HCT116 (cell line): ENCODE measurements around the gene ZNF83. TPM values are rescaled to one million over a fixed set of nuclear protein-coding genes. Genes with fewer than 3 reads are reported as not detected.

ENCODE experiments used
- ATAC-seq: fragments of 200-7000 bp; cut with Tn5 transposase; 2 replicates; pipeline ENCODE4 v1.9.1; 2020; ENCODE audit warnings: mild to moderate bottlenecking, moderate library complexity
- Bru-seq: library from RNA; stranded (reverse); fragments of 400-500 nt; gene quantifications from one replicate; lab custom pipeline; 2021; lab: Mats Ljungman, UMichigan
- BruChase-seq, 2 experiments: library from RNA; stranded (reverse); fragments of 400-500 nt; gene quantifications; one replicate each; lab custom pipeline; 2021; lab: Mats Ljungman, UMichigan
- BruUV-seq: library from RNA; stranded (reverse); fragments of 400-500 nt; replicated peaks from 2 replicates; lab custom pipeline; 2021; lab: Mats Ljungman, UMichigan
- CTCF ChIA-PET: fragments of 300-600 bp; sonication (Branson Sonifier 250); formaldehyde crosslinking; loops from one replicate; lab custom pipeline; 2021; ENCODE audit warnings: antibody characterized with exemption; lab: Charles Lee
- POLR2A ChIA-PET: fragments of 300-600, 350-600 bp; sonication (Branson Sonifier 250); formaldehyde crosslinking; loops from one replicate; lab custom pipeline; 2021; ENCODE audit warnings: antibody characterized with exemption; lab: Charles Lee
- RAD21 ChIA-PET, 2 experiments: fragments of 300-600 bp; sonication (Branson Sonifier 250); formaldehyde crosslinking; loops; one replicate each; lab custom pipeline; 2023; ENCODE audit warnings: low total read pairs in 2 of 2; ENCODE audit not compliant: uncharacterized antibody in 2 of 2, unreplicated experiment in 2 of 2, low non-redundant PET in 1 of 2; lab: Charles Lee
- DNase-seq: peaks from one replicate; pipeline ENCODE4 v3.0.0-alpha.2; 2010; ENCODE audit warnings: low read depth, low spot score
- H2AFZ ChIP-seq: fragments of 200-600 bp; shearing (Covaris generic), sonication (generic); 2 replicates; pipeline ENCODE4 v1.6.1; 2017; ENCODE audit warnings: low read depth, mixed run types, mixed read lengths, antibody characterized with exemption, low read length; ENCODE audit not compliant: poor library complexity, severe bottlenecking
- H3K27ac ChIP-seq: 2 replicates; pipeline ENCODE4 v1.5.1; 2012; ENCODE audit warnings: low read depth, low read length
- H3K27me3 ChIP-seq: fragments of 200-600 bp; sonication (generic); 2 replicates; pipeline ENCODE4 v1.6.1; 2016; ENCODE audit warnings: mixed run types, low read length, mixed read lengths; ENCODE audit not compliant: insufficient read depth
- H3K36me3 ChIP-seq, 2 experiments: fragments of 200-500 bp in 1 of 2; fragments of 200-600 bp in 1 of 2; sonication (Bioruptor generic) in 1 of 2; sonication (generic) in 1 of 2; 2 replicates each; pipeline versions ENCODE4 v1.5.1 to v1.6.1; 2014 to 2016; ENCODE audit warnings: low read length in 2 of 2, inconsistent platforms in 1 of 2, mixed read lengths in 1 of 2, mixed run types in 1 of 2; ENCODE audit not compliant: insufficient read depth in 2 of 2, control insufficient read depth in 1 of 2
- H3K4me1 ChIP-seq, 2 experiments: fragments of 200-600 bp in 1 of 2; sonication (generic) in 1 of 2; 2 replicates each; pipeline versions ENCODE4 v1.5.1 to v1.6.1; 2012 to 2017; ENCODE audit warnings: low read length in 2 of 2, inconsistent platforms in 1 of 2, mild to moderate bottlenecking in 1 of 2, mixed read lengths in 1 of 2, mixed run types in 1 of 2, moderate library complexity in 1 of 2; ENCODE audit not compliant: insufficient read depth in 2 of 2, control insufficient read depth in 1 of 2
- H3K4me2 ChIP-seq: fragments of 200-600 bp; sonication (generic); 2 replicates; pipeline ENCODE4 v1.6.1; 2017; ENCODE audit warnings: mixed run types, low read length, mixed read lengths
- H3K4me3 ChIP-seq, 2 experiments: fragments of 200-600 bp in 1 of 2; sonication (generic) in 1 of 2; replicated peaks in 1 of 2; 2 replicates each; pipeline ENCODE4 v1.5.1; 2011 to 2016; ENCODE audit warnings: low read length in 2 of 2, control low read depth in 1 of 2, low read depth in 1 of 2, mild to moderate bottlenecking in 1 of 2, mixed read lengths in 1 of 2, mixed run types in 1 of 2
- H3K79me2 ChIP-seq: fragments of 200-600 bp; sonication (generic); 2 replicates; pipeline ENCODE4 v1.6.1; 2017; ENCODE audit warnings: mild to moderate bottlenecking, mixed run types, low read length, moderate library complexity, mixed read lengths; ENCODE audit not compliant: insufficient read depth
- H3K9ac ChIP-seq: fragments of 200-600 bp; sonication (generic); 2 replicates; pipeline ENCODE4 v1.6.1; 2016; ENCODE audit warnings: low read length, mixed read lengths
- H3K9me2 ChIP-seq: fragments of 200-600 bp; sonication (generic), shearing (Covaris generic); 2 replicates; pipeline ENCODE4 v1.6.1; 2017; ENCODE audit warnings: mixed run types, mild to moderate bottlenecking, moderate library complexity; ENCODE audit not compliant: insufficient read depth
- H3K9me3 ChIP-seq, 2 experiments: fragments of 200-500 bp in 1 of 2; fragments of 200-600 bp in 1 of 2; sonication (Bioruptor generic) in 1 of 2; sonication (generic) in 1 of 2; 2 replicates each; pipeline ENCODE4 v1.6.1; 2014 to 2017; ENCODE audit warnings: low read length in 2 of 2, mixed read lengths in 2 of 2, inconsistent platforms in 1 of 2, low read depth in 1 of 2, mild to moderate bottlenecking in 1 of 2, mixed run types in 1 of 2, moderate library complexity in 1 of 2; ENCODE audit not compliant: control insufficient read depth in 1 of 2, insufficient read depth in 1 of 2
- H4K20me1 ChIP-seq: fragments of 200-600 bp; sonication (generic), shearing (Covaris generic); 2 replicates; pipeline ENCODE4 v1.6.1; 2017; ENCODE audit warnings: mixed run types, mild to moderate bottlenecking, moderate library complexity; ENCODE audit not compliant: insufficient read depth
- CBX3 ChIP-seq: IDR thresholded peaks from 2 replicates; pipeline ENCODE4 v1.6.1; 2012; ENCODE audit warnings: low read depth
- EGR1 ChIP-seq: IDR thresholded peaks from 2 replicates; pipeline ENCODE4 v1.6.1; 2012; ENCODE audit warnings: low read depth
- ELF1 ChIP-seq: IDR thresholded peaks from 2 replicates; pipeline ENCODE4 v1.6.1; 2012; ENCODE audit warnings: low read depth, borderline replicate concordance
- EZH2 ChIP-seq: fragments of 200-600 bp; sonication (generic); IDR thresholded peaks from 2 replicates; pipeline ENCODE4 v1.6.1; 2017; ENCODE audit warnings: antibody characterized with exemption, mixed run types
- FOSL1 ChIP-seq: IDR thresholded peaks from 2 replicates; pipeline ENCODE4 v1.6.1; 2012; ENCODE audit warnings: low read depth
- POLR2A ChIP-seq: IDR thresholded peaks from 2 replicates; pipeline ENCODE4 v1.7.0; 2011; ENCODE audit warnings: borderline replicate concordance; ENCODE audit not compliant: insufficient read depth, insufficient read length; ENCODE audit errors: extremely low read depth
- POLR2AphosphoS5 ChIP-seq: IDR thresholded peaks from 2 replicates; pipeline ENCODE4 v1.6.1; 2011; ENCODE audit warnings: mild to moderate bottlenecking, low read depth, low read length, moderate library complexity
- SIN3A ChIP-seq: IDR thresholded peaks from 2 replicates; pipeline ENCODE4 v1.6.1; 2012; ENCODE audit warnings: low read depth
- SRF ChIP-seq: IDR thresholded peaks from 2 replicates; pipeline ENCODE4 v1.6.1; 2012; ENCODE audit warnings: low read depth
- ZFX ChIP-seq: fragments of 450-650 bp; IDR thresholded peaks from 2 replicates; pipeline ENCODE4 v1.6.1; 2017
- intact Hi-C: fragments of 100-400 bp; cut with micrococcal nuclease; formaldehyde crosslinking; loops from 2 replicates; pipeline ENCODE4 v1.10.0; 2022
- long read RNA-seq: library from polyadenylated mRNA; unstranded; transcript quantifications from one replicate; pipeline ENCODE4 v2.0.0, GENCODE V29; 2021; ENCODE audit not compliant: unreplicated experiment
- polyA plus RNA-seq: library from polyadenylated mRNA; unstranded; fragments of >200 nt; gene quantifications from 2 replicates; pipeline ENCODE4 v1.2.1, GENCODE V29; 2012; ENCODE audit warnings: missing spikeins
- total RNA-seq: library from RNA; stranded (reverse); gene quantifications from one replicate; pipeline ENCODE4 v1.2.1, GENCODE V29; 2021; ENCODE audit not compliant: unreplicated experiment
- TF ChIP-seq, protein P1 (sequence below): IDR thresholded peaks from 2 replicates; pipeline ENCODE4 v1.6.1; 2012
- TF ChIP-seq, protein P2 (sequence below): IDR thresholded peaks from 2 replicates; pipeline ENCODE4 v1.6.1; 2011; ENCODE audit warnings: mild to moderate bottlenecking, low read length, moderate library complexity; ENCODE audit not compliant: insufficient replicate concordance; ENCODE audit errors: extremely low read depth

Gene ZNF83
- total RNA-seq (34.2 TPM), Bru-seq, nascent RNA (percentile 79 among the genes with signal in this experiment), BruChase-seq, experiment 1, labeled RNA remaining after a 6-hour chase (percentile 85 among the genes with signal in this experiment), BruChase-seq, experiment 2, labeled RNA remaining after a 2-hour chase (percentile 75 among the genes with signal in this experiment)
- 19.0 and 21.6 TPM in 2 replicates for polyA plus RNA-seq
- long read RNA-seq, transcript ZNF83-214 (4 exons, 596 nt): minor isoform, 6 of 39 reads
- long read RNA-seq, transcript ZNF83-202 (4 exons, 2,726 nt): major isoform, 11 of 39 reads
- long read RNA-seq, partial matches to known transcripts: 3 of 39 reads
- long read RNA-seq, other reads (novel, unspliced or antisense): 13 of 39 reads

DNA sequence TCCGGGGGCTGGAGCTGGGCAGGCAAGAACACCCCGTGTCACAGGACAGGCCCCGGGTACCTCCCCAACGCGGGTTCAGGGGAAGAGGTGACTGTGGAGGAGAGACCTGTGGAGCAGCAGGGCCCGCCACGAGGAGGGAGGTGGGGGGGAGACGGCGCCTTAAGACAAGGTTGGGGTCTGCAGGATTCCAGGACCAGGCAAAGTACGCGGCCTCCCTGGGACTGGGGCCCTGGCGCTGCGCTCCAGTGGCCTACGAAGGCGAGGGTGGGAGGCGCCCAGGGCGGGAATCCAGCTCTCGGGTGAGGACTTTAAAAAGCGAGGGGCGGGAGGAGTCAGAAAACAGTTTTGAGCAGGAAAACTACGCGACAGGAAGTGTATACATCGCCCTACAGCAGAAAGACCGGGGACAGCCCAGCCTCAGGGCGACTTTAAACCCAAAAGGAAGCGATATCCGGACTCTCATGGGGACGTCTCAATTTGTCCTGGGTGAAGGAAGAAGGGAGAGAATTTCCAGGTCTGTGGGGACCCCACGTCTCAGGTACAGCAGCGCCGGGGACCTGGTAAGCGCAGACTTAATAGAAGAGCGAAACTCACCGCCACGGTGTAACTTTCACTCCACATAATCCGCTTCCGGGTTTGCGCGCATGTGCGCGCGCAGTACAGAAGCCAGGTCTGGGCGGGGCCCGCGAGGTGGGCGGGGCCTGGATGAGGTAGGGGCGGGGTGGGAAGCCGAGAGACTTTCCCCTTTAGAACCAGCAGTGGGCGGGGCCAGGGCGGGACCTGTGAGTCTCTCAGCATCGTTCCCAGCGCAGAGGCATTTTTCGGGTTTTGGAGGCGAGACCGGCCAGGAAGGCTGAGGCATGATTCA is at the start of gene ZNF83:
ZNF83 (minus strand) TSS at position 638 of the 868 bp plus-strand sequence.
- ATAC-seq: peak; percentile 95
- Histone ChIP-seq H3K4me3 (peak within 1 kb of the TSS; percentile 70 to 78), H3K9me2 (no peaks in the 10 kb centered on the region), H3K79me2 (no peaks in the 10 kb centered on the region), H3K9me3 (no peaks in the 10 kb centered on the region; a peak in 2 of 4 replicates), H3K27ac (peak within 1 kb of the TSS; percentile 53), H4K20me1 (no peaks in the 10 kb centered on the region), H3K36me3 (peaks cover 0 to 2% of the 10 kb centered on the region in 2 experiments; a peak in 1 of 4 replicates), H2AFZ (peak within 1 kb of the TSS; percentile 86), H3K27me3 (no peaks in the 10 kb centered on the region), H3K4me2 (peak within 1 kb of the TSS; percentile 93), H3K4me1 (peaks cover 0 to 11% of the 10 kb centered on the region in 2 experiments; a peak in 1 of 4 replicates), H3K9ac (peak within 1 kb of the TSS; percentile 89)
- TF ChIP-seq POLR2AphosphoS5: peak; percentile 79
- TF ChIP-seq SIN3A: 0 out of 2 replicates have a peak, but pooled peaks have one; percentile 26
- TF ChIP-seq ELF1: peak; percentile 90
- no peak for TF ChIP-seq FOSL1
- TSS peak; percentile 68 for BruUV-seq
- ChIA-PET RAD21 (no interaction called here), POLR2A (no interaction called here), CTCF (no interaction called here)
- peak; percentile 79 for DNase-seq
- intact Hi-C loops: no loop called here

DNA sequence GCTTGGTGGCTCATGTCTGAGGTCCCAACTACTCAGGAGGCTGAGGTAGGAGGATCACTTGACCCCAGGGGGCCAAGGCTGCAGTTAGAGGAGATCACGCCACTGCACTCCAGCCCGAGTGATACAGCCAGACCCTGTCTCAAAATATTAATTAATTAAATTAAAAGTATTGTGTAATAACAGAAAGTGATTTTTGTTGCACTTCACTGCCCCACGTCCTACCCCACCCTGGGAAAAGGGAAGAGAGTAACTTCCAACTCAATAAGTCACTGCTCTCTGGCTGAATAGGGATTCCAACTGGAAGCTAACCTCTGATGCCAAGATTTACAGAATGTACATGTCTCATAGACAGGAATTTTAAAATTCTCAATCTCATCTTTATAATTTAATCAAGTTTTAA is 49.5 kb upstream of the ZNF83 start:
- Histone ChIP-seq H3K27ac (no peak overlapping the region), H3K9ac (no peak overlapping the region), H4K20me1 (no peaks in the 10 kb centered on the region), H3K79me2 (peaks cover 67% of the 10 kb centered on the region), H3K4me1 (peaks cover 7 to 14% of the 10 kb centered on the region in 2 experiments), H3K4me2 (no peak overlapping the region), H3K9me3 (no peaks in the 10 kb centered on the region), H3K27me3 (no peaks in the 10 kb centered on the region), H3K36me3 (peaks cover 0 to 11% of the 10 kb centered on the region in 2 experiments; a peak in 1 of 4 replicates), H3K9me2 (no peaks in the 10 kb centered on the region), H2AFZ (no peak overlapping the region), H3K4me3 (no peak overlapping the region)
- intact Hi-C loops: no loop called here
- no peak for DNase-seq
- ChIA-PET CTCF (no interaction called here), RAD21 (no interaction called here), POLR2A (no interaction called here)
- ATAC-seq: no peak
- BruUV-seq: no TSS peak
- TF ChIP-seq EZH2 (no peak), CBX3 (no peak), ELF1 (no peak), POLR2A (no peak), POLR2AphosphoS5 (no peak), ZFX (no peak), SRF (no peak), EGR1 (no peak), SIN3A (no peak)
- TF ChIP-seq, protein P1, sequence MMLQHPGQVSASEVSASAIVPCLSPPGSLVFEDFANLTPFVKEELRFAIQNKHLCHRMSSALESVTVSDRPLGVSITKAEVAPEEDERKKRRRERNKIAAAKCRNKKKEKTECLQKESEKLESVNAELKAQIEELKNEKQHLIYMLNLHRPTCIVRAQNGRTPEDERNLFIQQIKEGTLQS: no peak
- TF ChIP-seq, protein P2, sequence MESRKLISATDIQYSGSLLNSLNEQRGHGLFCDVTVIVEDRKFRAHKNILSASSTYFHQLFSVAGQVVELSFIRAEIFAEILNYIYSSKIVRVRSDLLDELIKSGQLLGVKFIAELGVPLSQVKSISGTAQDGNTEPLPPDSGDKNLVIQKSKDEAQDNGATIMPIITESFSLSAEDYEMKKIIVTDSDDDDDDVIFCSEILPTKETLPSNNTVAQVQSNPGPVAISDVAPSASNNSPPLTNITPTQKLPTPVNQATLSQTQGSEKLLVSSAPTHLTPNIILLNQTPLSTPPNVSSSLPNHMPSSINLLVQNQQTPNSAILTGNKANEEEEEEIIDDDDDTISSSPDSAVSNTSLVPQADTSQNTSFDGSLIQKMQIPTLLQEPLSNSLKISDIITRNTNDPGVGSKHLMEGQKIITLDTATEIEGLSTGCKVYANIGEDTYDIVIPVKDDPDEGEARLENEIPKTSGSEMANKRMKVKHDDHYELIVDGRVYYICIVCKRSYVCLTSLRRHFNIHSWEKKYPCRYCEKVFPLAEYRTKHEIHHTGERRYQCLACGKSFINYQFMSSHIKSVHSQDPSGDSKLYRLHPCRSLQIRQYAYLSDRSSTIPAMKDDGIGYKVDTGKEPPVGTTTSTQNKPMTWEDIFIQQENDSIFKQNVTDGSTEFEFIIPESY: no peak
